ENCODE measurements around the gene MOXD1. TPM values are rescaled to one million over a fixed set of nuclear protein-coding genes. Genes with fewer than 3 reads are reported as not detected.
A peak's percentile ranks its signal among the peaks of the same experiment; 100 is the strongest.

The MOXD1 gene
- total RNA-seq, 4 donors from 2014 or later: 1.3 to 3.8 (median 1.5) TPM

DNA sequence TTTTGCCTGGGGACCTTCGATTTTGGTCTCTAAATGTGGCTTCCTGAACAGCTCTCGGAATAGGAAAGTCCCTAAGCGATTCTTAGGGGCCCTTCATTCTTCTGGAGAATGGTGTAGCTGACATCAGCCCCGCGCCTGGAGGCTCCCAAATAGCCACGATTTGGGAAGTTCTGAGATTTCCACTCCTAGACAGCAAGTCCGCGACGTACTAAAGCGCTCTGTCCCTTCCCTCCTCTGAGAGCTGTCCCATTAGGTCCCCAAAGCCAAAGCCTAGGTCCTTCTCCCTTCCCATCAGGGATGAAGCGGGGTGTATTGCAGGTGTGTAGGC, 756 bp downstream of the MOXD1 start:
- no peaks in the 10 kb centered on the region for H3K27me3 ChIP-seq
- DNase-seq: no peak
- H3K9me3 ChIP-seq: no peaks in the 10 kb centered on the region
- intact Hi-C loops (cut with DNase I): no loop called here
- H3K4me1 ChIP-seq: peaks cover 0 to 14% of the 10 kb centered on the region in 2 donors
- H3K4me3 ChIP-seq (replicated peaks in 1 of 3): peak overlapping the region in 1 of 3 donors; percentile 61
- TF ChIP-seq POLR2A (IDR thresholded peaks at IDR 0.05) (no peak), CTCF (IDR thresholded peaks at IDR 0.05) (no peak)
- no peak overlapping the region for H3K27ac ChIP-seq
- WGBS, 2 donors: 22 to 30% methylated on average over 4 to 11 of the region's 11 CpGs
- H3K36me3 ChIP-seq: no peaks in the 10 kb centered on the region

GRCh38 chr6:132399376-132400074, 1.8 kb downstream of the MOXD1 start:
- Histone ChIP-seq H3K27ac (no peak overlapping the region), H3K27me3 (no peaks in the 10 kb centered on the region), H3K36me3 (no peaks in the 10 kb centered on the region), H3K4me3 (replicated peaks in 1 of 3) (no peak overlapping the region), H3K4me1 (peaks cover 0 to 14% of the 10 kb centered on the region in 2 donors), H3K9me3 (no peaks in the 10 kb centered on the region)
- 82 to 85% methylated on average over 4 of the region's 4 CpGs for WGBS, 2 donors
- TF ChIP-seq POLR2A (IDR thresholded peaks at IDR 0.05) (no peak), CTCF (IDR thresholded peaks at IDR 0.05) (no peak)
- no peak for DNase-seq
- intact Hi-C loops (cut with DNase I): no loop called here

DNA sequence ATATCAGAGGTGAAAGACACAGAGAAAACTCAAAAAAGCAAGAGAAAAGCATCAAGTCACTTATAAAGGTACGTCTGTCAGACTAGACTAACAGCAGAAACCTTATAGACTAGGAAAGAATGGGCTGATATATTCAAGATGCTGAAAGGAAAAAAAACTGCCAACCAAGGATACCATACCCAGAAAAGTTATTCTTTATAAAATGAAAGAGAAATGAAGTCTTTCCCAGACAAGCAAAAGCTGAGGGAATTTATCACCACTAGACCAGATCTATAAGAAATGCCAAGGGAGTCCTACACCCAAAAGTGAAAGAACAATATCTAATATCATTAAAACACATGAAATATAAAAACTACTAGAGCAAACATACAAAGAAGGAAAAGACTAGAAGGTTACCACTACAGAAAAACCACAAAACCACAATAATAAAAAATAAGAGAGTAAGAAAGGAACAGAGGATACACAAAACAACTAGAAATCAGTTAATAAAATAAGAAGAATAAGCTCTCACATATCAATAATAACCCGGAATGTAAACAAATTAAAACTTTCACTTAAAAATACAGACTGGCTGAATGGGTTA, 6.2 kb downstream of the MOXD1 start:
- Histone ChIP-seq H3K4me1 (peaks cover 0 to 9% of the 10 kb centered on the region in 2 donors), H3K4me3 (replicated peaks in 1 of 3) (no peak overlapping the region), H3K27me3 (no peaks in the 10 kb centered on the region), H3K27ac (no peak overlapping the region), H3K36me3 (no peaks in the 10 kb centered on the region), H3K9me3 (no peaks in the 10 kb centered on the region)
- WGBS, 2 donors: 94% methylated on average over 2 of the region's 2 CpGs
- DNase-seq: no peak
- TF ChIP-seq CTCF (IDR thresholded peaks at IDR 0.05): no peak
- TF ChIP-seq POLR2A (IDR thresholded peaks at IDR 0.05): no peak
- intact Hi-C loops (cut with DNase I): no loop called here

- Histone ChIP-seq H3K9me3 (no peaks in the 10 kb centered on the region), H3K27ac (no peak overlapping the region), H3K4me3 (replicated peaks in 1 of 3) (no peak overlapping the region), H3K36me3 (no peaks in the 10 kb centered on the region), H3K4me1 (peaks cover 0 to 9% of the 10 kb centered on the region in 2 donors), H3K27me3 (no peaks in the 10 kb centered on the region)
- TF ChIP-seq POLR2A (IDR thresholded peaks at IDR 0.05) (no peak), CTCF (IDR thresholded peaks at IDR 0.05) (no peak)
- intact Hi-C loops (cut with DNase I): no loop called here
- WGBS, 2 donors: 96 to 98% methylated on average over 2 of the region's 2 CpGs
- DNase-seq: no peak
Measured at GRCh38 chr6:132392792-132393191, 8.5 kb downstream of the MOXD1 start.

- TF ChIP-seq POLR2A (IDR thresholded peaks at IDR 0.05) (no peak), CTCF (IDR thresholded peaks at IDR 0.05) (no peak)
- no peak for DNase-seq
- H3K27me3 ChIP-seq: no peaks in the 10 kb centered on the region
- intact Hi-C loops (cut with DNase I): no loop called here
- WGBS, 2 donors: 27 to 55% methylated on average over 5 of the region's 5 CpGs
- no peak overlapping the region for H3K27ac ChIP-seq
- no peaks in the 10 kb centered on the region for H3K9me3 ChIP-seq
- no peaks in the 10 kb centered on the region for H3K36me3 ChIP-seq
- no peak overlapping the region for H3K4me3 ChIP-seq (replicated peaks in 1 of 3)
- H3K4me1 ChIP-seq: peaks cover 0 to 9% of the 10 kb centered on the region in 2 donors
Measured at GRCh38 chr6:132392270-132392646, 9.0 kb downstream of the MOXD1 start.

Measured in thyroid gland (tissue), 4 donors.